NOMO-1 treated with dmso at 0.1 percent for 144 hours (cell line): ENCODE data around the gene FSIP1.
"Not testable (repeated sequence)": the region's sequence is repeated elsewhere in the genome, so short reads cannot be mapped to it uniquely, and the experiment has no call there.

Experiments
- DNase-seq: peaks from one replicate; lab custom pipeline; 2025; ENCODE audit not compliant: unreplicated experiment; lab: John Stamatoyannopoulos, UW

FSIP1 gene

DNA sequence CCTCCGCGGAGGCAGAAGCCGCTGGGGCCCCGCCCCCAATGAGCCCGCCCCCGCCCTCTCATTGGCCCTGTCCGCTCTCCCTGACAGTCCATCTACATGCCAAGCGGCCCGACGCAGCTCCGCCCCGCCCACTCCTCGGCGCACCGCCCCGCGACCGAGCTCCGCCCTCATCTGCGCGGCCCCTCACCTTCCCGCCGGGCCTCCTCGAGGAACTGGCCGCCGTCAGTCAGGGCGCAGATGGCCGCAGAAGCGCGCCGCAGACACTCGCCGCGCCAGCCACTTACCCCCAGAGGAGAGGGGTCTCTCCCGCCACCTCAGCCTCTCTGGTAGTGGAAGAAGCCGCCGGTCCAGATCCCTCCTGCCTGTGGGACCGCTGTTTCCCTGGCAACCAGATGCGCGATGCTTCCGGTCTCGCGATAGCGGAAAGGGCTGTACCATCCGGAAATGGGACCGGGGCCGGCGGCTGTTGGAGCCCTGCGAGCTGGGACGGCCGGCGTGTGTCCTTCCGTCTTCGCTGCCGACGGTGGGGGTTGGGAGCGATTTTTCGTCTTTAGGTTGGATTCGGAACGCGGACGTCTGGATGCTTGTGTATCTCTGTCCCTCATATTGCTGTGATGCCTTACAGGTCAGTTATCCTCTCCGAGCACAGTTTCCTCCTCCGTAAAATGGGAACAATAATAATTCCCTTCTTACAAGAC is at the start of gene FSIP1:
Gene FSIP1, minus strand, starts transcription at position 401 of the 698 bp plus-strand sequence. CDS start 6,317 bp downstream, outside the sequence.
- peak; percentile 90 for DNase-seq

DNA sequence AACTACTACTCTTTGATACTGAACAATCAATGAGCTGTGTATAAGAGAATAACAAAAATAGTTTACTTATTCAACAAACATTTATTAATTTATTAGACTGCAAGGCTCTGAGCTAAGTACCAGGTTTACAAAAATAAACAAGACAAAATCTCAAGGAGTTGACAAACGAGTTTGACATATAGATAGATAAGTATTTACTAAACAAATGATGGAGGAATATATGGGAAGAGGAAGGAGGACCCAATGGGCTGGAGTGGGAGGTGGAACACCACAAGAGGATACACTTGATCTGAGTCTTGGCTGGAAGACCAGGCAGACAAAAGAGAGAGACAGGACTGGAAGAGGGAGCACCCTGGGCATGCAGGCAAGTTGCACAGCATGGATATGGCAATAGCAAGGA is 47.5 kb upstream of the FSIP1 start:
- no peak for DNase-seq

DNA sequence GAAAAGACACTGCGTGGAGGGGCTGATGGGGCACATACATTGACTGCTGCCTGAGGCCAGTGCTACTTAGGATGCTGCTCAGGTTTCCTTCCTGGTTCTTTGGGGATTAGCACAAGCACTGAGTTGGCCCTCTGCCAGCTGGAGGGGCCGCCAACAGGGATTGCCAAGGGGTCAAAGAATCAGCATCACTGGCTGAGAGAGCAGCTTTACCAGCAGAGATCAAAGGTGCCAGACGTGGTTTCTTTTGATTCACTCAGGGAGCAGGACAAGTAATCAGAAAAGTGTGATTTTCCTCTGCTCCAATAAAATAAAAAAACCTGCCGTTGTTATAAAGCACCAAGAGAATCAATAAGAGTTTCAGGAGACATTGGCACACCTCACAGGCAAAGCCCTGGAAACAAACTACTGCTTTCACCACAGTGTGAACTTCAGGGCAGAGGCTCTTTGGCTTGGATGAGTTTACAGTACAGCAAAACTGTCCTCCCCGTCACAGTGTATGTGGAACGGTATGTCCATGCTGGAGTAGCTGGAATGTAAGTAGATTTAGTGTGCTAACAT is 45.8 kb upstream of the FSIP1 start:
- no peak for DNase-seq

DNA sequence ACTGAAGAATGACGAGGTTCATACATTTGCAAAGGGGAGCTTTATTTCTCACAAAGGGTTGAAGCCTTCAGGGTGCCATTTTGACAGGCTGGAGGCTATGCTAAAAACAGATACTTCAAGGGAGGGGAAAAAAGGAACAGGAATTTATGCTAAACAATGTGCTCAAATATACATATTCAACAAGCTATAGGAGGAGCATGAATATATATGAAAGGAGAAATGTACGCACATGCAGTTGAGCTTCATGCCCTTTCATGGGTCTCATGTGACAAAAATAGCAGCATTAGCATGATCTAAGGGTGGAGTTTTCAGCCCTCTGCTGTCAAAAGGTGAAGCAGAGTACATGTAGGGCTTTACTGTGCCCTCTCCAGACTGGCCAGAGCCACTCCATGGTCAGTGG is 44.3 kb upstream of the FSIP1 start:
- DNase-seq = no peak

DNA sequence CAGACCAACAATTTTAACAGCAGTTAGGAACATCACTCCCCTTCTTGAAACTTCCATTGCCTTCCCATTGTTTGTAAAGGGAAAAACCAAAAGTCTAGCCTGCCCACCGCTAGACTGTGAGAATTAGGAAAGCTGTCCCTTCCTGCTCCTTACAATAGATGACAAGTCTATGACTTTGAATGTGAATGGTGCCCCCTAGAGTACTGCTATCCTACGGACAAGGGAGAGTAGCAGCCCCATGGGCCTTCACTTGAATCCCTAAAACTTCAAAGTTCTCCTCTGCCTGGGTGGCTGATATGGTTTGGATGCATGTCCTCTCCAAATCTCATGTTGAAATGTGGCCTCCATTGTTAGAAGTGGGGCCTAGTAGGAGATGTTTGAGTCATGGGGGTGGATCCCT is 41.0 kb upstream of the FSIP1 start:
- no peak for DNase-seq

DNA sequence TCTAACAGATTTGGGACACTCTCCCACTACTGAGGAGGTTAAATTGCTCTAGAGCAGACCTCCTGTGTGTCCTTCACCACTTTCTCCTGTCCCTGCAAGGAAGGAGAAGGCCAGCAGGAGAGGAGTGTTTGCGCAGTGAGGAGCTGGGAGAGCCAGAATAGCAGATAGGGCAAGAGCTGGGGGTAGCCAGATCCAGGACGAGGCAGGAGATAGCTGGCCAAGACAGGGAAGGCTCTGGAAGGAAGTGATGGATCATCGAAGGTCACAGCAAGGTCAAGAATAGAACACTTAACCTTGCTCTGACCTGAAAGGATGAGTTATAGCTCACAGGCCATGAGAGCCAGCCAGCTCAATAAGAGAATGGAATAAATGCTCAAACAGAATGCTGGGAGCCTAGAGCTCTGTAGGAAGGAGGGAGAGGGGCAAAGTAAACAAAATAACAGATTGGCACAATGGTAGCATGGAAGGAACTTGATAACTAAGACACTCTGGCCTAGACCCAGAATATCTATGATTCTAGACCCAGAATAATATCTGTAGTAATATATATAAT is 37.5 kb upstream of the FSIP1 start:
- no peak for DNase-seq

DNA sequence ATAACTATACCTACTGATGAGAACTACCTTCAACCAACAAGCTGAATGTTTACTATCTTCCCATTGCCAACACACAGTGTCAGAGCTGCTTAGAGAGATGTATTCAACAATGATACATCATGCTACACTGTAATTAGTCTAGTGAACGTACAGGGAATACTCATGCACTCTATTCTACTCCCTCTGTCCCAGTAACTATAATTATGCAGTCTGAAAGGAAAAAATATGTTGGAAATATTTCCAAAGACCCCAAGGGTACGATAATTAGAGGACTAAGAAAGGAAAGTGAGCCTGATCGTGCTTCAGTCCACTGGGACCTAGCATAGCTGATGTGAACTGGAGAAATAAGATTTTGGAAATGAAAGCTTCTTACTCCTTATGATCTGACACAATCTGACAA is 36.9 kb upstream of the FSIP1 start:
- DNase-seq = no peak

DNA sequence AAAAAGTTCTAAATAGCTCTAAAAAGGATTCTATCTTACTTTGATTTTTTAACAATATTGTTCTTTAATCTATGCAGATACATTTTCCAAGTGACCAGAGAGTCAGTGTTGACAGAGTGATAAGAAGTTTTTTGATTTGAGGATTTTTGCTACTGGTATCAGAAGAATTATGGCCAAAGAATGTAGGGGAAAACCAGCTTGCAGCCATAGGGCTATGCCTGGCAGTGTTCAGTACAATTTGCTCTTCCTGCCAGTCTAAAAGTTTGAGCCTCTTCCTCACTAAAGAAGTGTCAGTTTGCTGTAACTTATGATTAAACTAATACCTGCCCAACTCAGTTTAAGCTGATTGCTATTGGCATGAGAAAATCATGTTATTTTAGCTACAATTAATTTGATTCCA is 35.3 kb upstream of the FSIP1 start:
- no peak for DNase-seq

DNA sequence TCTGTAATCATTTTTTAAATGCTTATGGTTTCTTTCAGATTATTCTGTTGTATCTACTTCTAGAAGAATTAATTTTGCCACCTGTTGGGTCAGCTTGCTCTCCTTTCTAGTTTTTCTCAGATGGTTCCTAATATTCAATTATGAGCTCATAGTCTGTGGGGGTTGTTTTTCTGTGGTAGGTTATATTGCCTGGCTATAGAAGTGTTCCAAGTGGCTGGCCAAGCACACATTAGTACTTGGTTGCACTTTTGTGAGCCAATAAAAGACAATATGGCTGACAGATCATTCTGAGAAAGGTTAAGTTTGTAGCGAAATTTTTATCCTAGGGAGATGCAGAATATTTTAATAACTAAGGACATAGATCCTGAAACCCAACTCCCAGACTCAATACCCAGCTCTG is 31.8 kb upstream of the FSIP1 start:
- DNase-seq = no peak

DNA sequence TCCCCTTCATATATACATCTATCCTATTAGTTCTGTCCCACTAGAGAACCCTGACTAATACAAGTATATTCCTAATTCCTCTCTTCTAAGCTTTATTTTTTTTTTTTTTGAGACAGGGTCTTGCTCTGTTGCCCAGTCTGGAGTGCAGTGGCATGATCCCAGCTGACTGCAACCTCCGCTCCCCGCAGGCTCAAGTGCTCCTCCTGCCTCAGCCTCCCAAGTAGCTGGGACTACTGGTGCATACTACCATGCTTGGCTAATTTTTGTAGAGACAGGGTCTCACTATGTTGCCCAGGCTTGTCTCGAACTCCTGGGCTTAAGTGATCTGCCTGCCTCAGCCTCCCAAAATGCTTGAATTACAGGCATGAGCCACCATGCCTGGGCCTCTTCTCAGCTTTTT is 30.0 kb upstream of the FSIP1 start:
- DNase-seq = not testable (repeated sequence)

DNA sequence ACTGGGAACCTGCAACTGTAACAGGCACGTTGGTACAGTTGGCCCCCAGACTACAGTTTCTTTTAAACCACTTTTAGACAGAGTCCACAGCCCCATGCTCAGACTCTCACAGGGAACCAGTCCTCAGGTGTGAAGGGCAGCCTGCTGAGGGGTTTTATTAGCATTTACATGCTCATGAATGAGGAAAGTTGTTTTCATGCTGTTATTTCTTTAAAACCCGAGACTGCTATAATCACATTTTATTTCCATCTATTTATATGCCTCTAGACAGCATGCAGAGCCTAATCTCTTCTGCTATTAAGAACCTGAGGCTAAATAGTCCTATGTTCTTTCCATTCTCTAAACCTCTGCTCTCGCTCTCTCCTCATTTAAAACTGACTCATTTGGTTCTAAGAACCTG is 26.3 kb upstream of the FSIP1 start:
- DNase-seq = no peak

DNA sequence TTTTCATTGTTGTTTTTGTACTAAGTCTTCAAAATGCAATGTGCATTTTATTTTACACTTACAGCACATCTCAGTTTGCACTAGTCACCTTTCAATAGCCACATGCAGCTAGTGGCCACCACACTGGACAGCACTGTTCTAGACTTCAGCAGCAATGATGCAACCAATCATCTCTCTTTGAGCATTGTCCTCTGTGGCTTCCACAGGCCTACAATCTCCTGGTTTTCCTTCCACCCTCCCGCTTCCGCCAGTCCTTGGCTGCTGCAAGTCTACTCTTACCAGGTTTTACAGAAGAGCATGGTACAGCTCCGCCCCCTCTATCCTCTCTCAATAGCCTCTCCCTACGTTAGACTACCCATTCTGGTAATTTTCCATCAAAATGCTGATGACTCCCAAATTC is 25.1 kb upstream of the FSIP1 start:
- no peak for DNase-seq

DNA sequence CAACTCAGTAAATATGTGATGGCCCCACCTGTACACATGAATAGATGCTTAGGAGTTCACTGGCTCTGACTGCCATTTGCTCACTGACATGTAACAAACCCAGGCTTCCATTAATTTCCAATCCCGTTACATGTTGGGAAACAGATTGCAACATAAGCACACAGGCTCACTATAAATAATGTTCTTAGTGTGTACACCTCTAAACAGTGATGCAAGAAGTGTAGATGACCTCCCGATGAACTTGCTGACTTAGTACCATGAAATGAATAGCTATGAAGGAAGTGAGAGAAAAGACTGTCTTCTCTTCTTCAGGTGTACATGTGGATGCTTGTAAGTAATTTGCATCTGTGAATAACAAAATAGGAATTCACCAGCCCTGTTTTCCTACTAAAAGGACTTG is 21.4 kb upstream of the FSIP1 start:
- DNase-seq = no peak

DNA sequence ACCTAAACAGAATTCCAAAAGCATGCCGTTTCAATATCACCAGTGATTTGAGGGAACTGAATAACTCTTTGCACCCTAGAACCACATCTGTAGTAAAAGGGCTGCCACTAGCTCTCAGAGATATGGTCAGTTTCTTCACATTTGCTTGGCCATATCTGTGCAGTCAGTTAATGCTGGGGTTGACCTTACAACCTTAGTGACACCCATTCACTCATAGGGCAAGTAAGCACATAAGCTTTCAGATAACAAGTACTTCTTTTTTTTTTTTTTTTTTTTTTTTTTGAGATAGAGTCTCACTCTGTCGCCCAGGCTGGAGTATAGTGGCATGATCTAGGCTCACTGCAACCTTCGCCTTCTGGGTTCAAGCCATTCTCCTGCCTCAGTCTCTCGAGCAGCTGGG is 20.4 kb upstream of the FSIP1 start:
- DNase-seq = no peak

DNA sequence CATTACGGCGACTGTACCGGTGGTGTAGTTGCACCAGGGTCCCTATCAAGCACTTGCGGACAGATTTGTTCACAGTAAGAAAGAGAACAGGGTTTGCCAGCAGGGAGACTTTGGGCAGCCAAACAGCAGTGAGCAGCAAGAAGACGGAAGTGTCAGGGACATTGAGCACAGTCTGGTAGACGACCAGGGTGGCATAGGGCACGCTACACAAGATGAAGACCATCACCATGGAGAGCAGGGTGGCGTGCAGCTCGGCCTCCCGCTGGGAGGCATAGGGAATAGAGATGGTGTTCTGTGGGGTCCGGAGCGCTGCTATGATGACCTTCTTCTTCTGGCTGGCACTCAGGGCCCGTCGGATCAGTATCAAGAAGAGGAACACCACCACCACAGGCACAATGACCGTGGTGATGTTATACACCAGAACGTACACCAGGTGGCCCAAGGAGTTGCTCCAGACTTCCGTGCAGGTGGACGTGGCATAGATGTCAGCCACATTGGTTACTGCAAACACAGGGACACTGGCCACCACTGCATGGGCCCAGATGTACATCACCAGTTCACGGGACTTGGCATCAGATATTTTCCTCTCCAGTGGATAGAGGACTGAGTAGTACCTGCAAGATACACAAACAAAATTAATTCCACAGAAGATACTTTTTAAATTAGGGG is 19.1 kb upstream of the FSIP1 start:
- no peak for DNase-seq

DNA sequence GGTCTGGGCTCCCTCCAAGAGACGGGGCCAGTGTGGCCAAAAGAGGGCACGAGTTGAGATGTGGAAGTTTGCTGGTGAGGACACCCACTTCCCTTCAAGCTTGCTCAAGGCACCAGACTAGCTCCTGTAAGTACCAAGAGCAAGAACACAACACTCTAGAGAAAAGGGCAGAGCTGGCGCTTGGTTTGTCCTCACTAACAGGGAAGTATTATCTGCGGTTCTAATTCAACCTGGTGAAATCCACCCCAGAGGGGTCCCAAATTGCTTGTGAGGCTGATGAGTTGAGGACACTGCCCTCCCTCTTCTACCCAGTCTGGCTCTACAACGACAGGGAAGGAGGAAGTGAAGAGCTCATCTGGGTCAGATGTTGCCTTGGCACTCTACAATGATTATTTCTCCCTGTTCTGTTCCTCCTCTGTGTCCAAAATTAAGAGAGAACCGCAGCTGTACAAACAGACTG is 16.9 kb upstream of the FSIP1 start:
- DNase-seq = no peak

DNA sequence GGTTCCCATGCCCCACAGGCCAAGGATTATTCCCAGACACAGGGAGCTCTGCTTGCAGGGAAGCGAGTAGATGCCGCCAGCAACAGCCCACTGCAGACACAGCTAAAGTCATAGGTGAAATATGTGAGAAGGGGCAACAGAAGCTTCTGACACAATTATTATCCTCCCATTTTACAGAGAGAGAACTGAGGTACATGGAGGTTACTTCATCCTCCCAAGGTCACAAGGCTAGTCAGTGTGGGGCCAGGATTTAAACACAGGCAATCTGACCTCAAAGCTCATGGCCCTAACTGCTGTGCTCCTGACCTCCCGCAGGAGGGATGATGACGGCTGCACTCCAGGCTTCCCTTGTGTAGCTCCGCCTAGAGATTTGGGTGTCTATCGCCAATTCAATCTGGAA is 15.7 kb upstream of the FSIP1 start:
- DNase-seq = no peak

DNA sequence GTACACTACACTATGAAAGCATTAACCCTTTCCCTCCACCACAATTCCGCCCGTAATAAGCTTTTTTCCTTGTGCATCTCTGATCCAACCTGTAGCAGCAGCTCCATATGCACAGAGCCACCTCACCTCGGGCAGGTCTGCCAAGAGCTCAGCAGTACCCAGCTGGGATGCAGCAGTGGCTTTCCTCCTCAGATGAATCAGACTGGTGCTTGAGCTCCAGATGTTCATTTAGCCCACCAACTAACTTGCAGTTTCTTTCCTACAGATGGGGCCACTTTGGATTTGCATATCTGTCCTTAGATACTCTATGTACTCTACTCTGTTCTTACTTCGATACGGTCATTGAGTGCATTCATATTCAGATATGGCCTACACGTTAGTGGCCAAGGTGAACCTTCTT is 14.8 kb upstream of the FSIP1 start:
- DNase-seq = no peak

DNA sequence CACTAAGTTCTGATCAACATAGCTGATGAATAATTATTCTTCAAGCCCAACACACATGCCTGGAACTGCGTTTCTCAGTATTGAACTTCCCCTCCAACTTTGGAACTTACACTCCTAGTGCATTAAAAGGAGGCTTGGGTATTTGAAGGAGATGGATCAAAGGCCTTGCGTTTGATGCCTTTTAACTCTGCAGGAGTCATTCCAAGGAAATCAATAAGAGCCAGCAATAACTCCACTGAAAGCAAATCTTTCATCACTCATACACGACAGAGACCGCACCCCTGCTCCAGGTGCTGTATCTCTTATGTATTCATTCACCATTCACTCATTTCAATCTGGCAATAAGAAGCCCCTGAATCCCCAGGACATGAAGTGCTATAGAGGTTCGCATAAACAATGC is 14.0 kb upstream of the FSIP1 start:
- no peak for DNase-seq

DNA sequence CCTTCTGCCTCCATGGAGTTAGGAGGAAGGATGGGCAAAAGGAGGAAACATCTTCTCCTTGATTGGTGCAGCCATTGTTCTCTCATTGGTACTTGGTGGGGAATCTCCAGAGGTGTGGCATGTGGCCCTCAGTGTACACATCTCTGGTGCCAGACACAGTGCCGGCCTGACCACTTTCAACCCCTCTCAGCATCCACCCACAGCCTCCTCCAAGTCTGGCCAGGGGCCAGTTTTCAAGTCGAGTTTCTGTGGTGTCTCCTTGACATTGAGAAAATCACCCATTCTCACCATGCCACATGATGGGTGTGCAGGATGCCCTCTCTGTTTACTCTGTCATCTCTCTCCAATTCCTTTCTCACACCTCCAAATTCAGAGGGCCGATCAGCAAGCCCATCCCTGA is 12.8 kb upstream of the FSIP1 start:
- DNase-seq = no peak

DNA sequence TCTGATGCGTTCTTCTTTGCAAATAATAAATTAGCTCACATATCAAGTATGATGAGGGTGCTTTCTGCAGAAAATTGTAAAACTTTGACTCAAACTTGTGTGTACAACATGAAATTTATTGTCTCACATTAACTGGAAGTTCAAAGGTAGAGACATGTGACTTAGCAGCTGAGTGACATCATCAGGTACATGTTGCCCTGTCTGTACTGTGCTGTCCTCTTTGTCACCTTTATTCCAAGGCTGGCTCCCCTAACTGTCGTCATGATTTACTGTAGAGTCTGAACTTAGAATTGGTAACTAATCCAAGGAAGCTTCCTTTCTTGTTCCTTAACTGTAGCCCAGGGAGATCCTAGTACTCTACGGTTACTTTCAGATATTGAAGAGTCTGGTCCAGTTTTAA is 12.3 kb upstream of the FSIP1 start:
- no peak for DNase-seq

DNA sequence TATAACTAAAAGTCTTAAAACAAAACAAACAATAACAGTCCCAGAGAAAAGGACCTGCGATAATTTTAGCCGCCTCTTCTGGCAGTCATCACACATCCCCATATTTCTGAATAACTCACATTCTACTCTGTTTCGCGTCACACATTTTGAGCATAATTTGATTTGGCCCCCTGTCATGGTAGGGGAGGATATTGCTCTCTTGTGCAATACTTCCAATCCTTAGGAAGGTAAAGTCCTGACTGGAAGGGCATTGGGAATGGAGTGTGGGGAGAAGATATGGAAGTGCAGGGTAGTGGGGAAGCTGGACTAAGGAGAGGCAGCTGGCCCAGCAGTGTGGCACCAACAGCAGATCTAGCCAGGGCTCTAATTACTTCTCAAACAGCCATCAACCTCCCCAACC is 11.3 kb upstream of the FSIP1 start:
- no peak for DNase-seq
